ENCODE measurements around the gene TRPM7. TPM values are rescaled to one million over a fixed set of nuclear protein-coding genes. Genes with fewer than 3 reads are reported as not detected.

The TRPM7 gene
- total and polyA plus RNA-seq, 7 experiments from 2014 or later: 14.3 to 62.3 (median 36.5) TPM

GRCh38 chr15:50670115-50670514, 16.5 kb downstream of the TRPM7 start:
- Histone ChIP-seq H3K4me1 (ENCODE audit: control insufficient read depth in 2 of 2, insufficient read depth in 2 of 2, low read length in 2 of 2) (peaks cover 0 to under 1% of the 10 kb centered on the region in 2 donors), H3K9me3 (ENCODE audit: control insufficient read depth in 2 of 3, low read length in 3 of 3) (no peaks in the 10 kb centered on the region), H3K4me3 (ENCODE audit: low read length) (no peak overlapping the region), H3K27ac (ENCODE audit: low read depth, low read length) (no peak overlapping the region), H3K27me3 (ENCODE audit: control insufficient read depth in 2 of 2, insufficient read depth in 2 of 2, low read length in 2 of 2) (no peaks in the 10 kb centered on the region), H3K36me3 (ENCODE audit: control insufficient read depth in 2 of 3, insufficient read depth in 3 of 3, low read length in 3 of 3) (peaks cover 0 to 3% (median 0%) of the 10 kb centered on the region in 3 experiments)
- POLR2A ChIA-PET: no interaction called here
- Mint-ChIP-seq H3K9me3 (no peaks in the 10 kb centered on the region), H3K4me1 (peaks cover 17 to 47% (median 37%) of the 10 kb centered on the region in 7 donors), H3K4me3 (no peak overlapping the region), H3K27ac (peak overlapping the region in 1 of 9 donors; percentile 21), H3K27me3 (no peaks in the 10 kb centered on the region), H3K36me3 (peaks cover 0 to 7% (median 4%) of the 10 kb centered on the region in 5 donors)
- CTCF ChIA-PET: no interaction called here
- no peak for DNase-seq
- ATAC-seq: no peak
- intact Hi-C loops (cut with micrococcal nuclease): no loop called here

GRCh38 chr15:50669611-50670010, 17.0 kb downstream of the TRPM7 start:
- ChIA-PET POLR2A (no interaction called here), CTCF (no interaction called here)
- Histone ChIP-seq H3K27ac (ENCODE audit: low read depth, low read length) (no peak overlapping the region), H3K4me1 (ENCODE audit: control insufficient read depth in 2 of 2, insufficient read depth in 2 of 2, low read length in 2 of 2) (no peaks in the 10 kb centered on the region), H3K36me3 (ENCODE audit: control insufficient read depth in 2 of 3, insufficient read depth in 3 of 3, low read length in 3 of 3) (peaks cover 0 to 3% (median 0%) of the 10 kb centered on the region in 3 experiments), H3K27me3 (ENCODE audit: control insufficient read depth in 2 of 2, insufficient read depth in 2 of 2, low read length in 2 of 2) (no peaks in the 10 kb centered on the region), H3K4me3 (ENCODE audit: low read length) (no peak overlapping the region), H3K9me3 (ENCODE audit: control insufficient read depth in 2 of 3, low read length in 3 of 3) (no peaks in the 10 kb centered on the region)
- no peak overlapping the region for H3K4me3 Mint-ChIP-seq
- H3K27ac Mint-ChIP-seq: peak overlapping the region in 1 of 9 donors; percentile 21
- intact Hi-C loops (cut with micrococcal nuclease): loop anchor here in 1 of 2 donors (10.0 kb wide), 1 partner anchor 55 kb away; no protein-coding TSS in a partner anchor
- DNase-seq: no peak
- no peaks in the 10 kb centered on the region for H3K27me3 Mint-ChIP-seq
- no peaks in the 10 kb centered on the region for H3K9me3 Mint-ChIP-seq
- H3K36me3 Mint-ChIP-seq: peaks cover 0 to 7% (median 4%) of the 10 kb centered on the region in 5 donors
- peaks cover 14 to 47% (median 37%) of the 10 kb centered on the region in 7 donors for H3K4me1 Mint-ChIP-seq
- no peak for ATAC-seq

GRCh38 chr15:50665938-50666337, 20.7 kb downstream of the TRPM7 start:
- POLR2A ChIA-PET: no interaction called here
- Histone ChIP-seq H3K4me1 (ENCODE audit: control insufficient read depth in 2 of 2, insufficient read depth in 2 of 2, low read length in 2 of 2) (no peaks in the 10 kb centered on the region), H3K27ac (ENCODE audit: low read depth, low read length) (peak overlapping the region; percentile 14), H3K9me3 (ENCODE audit: control insufficient read depth in 2 of 3, low read length in 3 of 3) (no peaks in the 10 kb centered on the region), H3K36me3 (ENCODE audit: control insufficient read depth in 2 of 3, insufficient read depth in 3 of 3, low read length in 3 of 3) (peaks cover 0 to 11% (median 0%) of the 10 kb centered on the region in 3 experiments), H3K27me3 (ENCODE audit: control insufficient read depth in 2 of 2, insufficient read depth in 2 of 2, low read length in 2 of 2) (no peaks in the 10 kb centered on the region), H3K4me3 (ENCODE audit: low read length) (no peak overlapping the region)
- no peak for ATAC-seq
- DNase-seq: no peak
- Mint-ChIP-seq H3K9me3 (no peaks in the 10 kb centered on the region), H3K36me3 (peaks cover 0 to 14% (median 4%) of the 10 kb centered on the region in 5 donors), H3K4me1 (peaks cover 11 to 38% (median 26%) of the 10 kb centered on the region in 7 donors), H3K27ac (peak overlapping the region in 2 of 9 donors; percentile 43 to 76), H3K4me3 (peak overlapping the region in 1 of 10 donors; percentile 29), H3K27me3 (no peaks in the 10 kb centered on the region)
- intact Hi-C loops (cut with micrococcal nuclease): loop anchor here in 1 of 2 donors (10.0 kb wide), 1 partner anchor 59 kb away; no protein-coding TSS in a partner anchor
- CTCF ChIA-PET: no interaction called here

- intact Hi-C loops (cut with micrococcal nuclease): no loop called here
Measured at GRCh38 chr15:50655555-50655954, 31.0 kb downstream of the TRPM7 start.

GRCh38 chr15:50653156-50653743, 33.3 kb downstream of the TRPM7 start:
- peak overlapping the region in 5 of 9 donors; percentile 9 to 77 (median 36) for H3K27ac Mint-ChIP-seq
- H3K4me1 Mint-ChIP-seq: peaks cover 4 to 16% (median 9%) of the 10 kb centered on the region in 7 donors
- POLR2A ChIA-PET: no interaction called here
- Histone ChIP-seq H3K27me3 (ENCODE audit: control insufficient read depth in 2 of 2, insufficient read depth in 2 of 2, low read length in 2 of 2) (no peaks in the 10 kb centered on the region), H3K4me3 (ENCODE audit: low read length) (no peak overlapping the region), H3K9me3 (ENCODE audit: control insufficient read depth in 2 of 3, low read length in 3 of 3) (no peaks in the 10 kb centered on the region), H3K4me1 (ENCODE audit: control insufficient read depth in 2 of 2, insufficient read depth in 2 of 2, low read length in 2 of 2) (no peaks in the 10 kb centered on the region), H3K27ac (ENCODE audit: low read depth, low read length) (no peak overlapping the region), H3K36me3 (ENCODE audit: control insufficient read depth in 2 of 3, insufficient read depth in 3 of 3, low read length in 3 of 3) (peaks cover 5 to 52% (median 9%) of the 10 kb centered on the region in 3 experiments)
- CTCF ChIA-PET: interaction anchor here (0.6 to 1.0 kb wide), 2 partner anchors 48 to 62 kb away, joined by 3 to 6 read pairs; no protein-coding TSS in a partner anchor
- H3K27me3 Mint-ChIP-seq: no peaks in the 10 kb centered on the region
- peaks cover 17 to 42% (median 19%) of the 10 kb centered on the region in 5 donors for H3K36me3 Mint-ChIP-seq
- intact Hi-C loops (cut with micrococcal nuclease): no loop called here
- no peak overlapping the region for H3K4me3 Mint-ChIP-seq
- ATAC-seq (no peak), DNase-seq (no peak)
- H3K9me3 Mint-ChIP-seq: no peaks in the 10 kb centered on the region

More at GRCh38 chr15:50655555-50655954, 31.0 kb downstream of the TRPM7 start:
- ChIA-PET CTCF (no interaction called here), POLR2A (no interaction called here)
- Mint-ChIP-seq H3K36me3 (peaks cover 17 to 36% (median 19%) of the 10 kb centered on the region in 5 donors), H3K4me3 (no peak overlapping the region), H3K27me3 (no peaks in the 10 kb centered on the region), H3K4me1 (peaks cover 4 to 18% (median 9%) of the 10 kb centered on the region in 7 donors), H3K27ac (no peak overlapping the region), H3K9me3 (no peaks in the 10 kb centered on the region)
- ATAC-seq: no peak
- Histone ChIP-seq H3K27me3 (ENCODE audit: control insufficient read depth in 2 of 2, insufficient read depth in 2 of 2, low read length in 2 of 2) (peaks cover 0 to under 1% of the 10 kb centered on the region in 2 donors), H3K4me1 (ENCODE audit: control insufficient read depth in 2 of 2, insufficient read depth in 2 of 2, low read length in 2 of 2) (no peaks in the 10 kb centered on the region), H3K36me3 (ENCODE audit: control insufficient read depth in 2 of 3, insufficient read depth in 3 of 3, low read length in 3 of 3) (peaks cover 0 to 57% (median 6%) of the 10 kb centered on the region in 3 experiments), H3K27ac (ENCODE audit: low read depth, low read length) (no peak overlapping the region), H3K9me3 (ENCODE audit: control insufficient read depth in 2 of 3, low read length in 3 of 3) (no peaks in the 10 kb centered on the region), H3K4me3 (ENCODE audit: low read length) (no peak overlapping the region)
- DNase-seq: no peak

- peak overlapping the region in 4 of 9 donors; percentile 32 to 77 (median 54) for H3K27ac Mint-ChIP-seq
- H3K4me1 Mint-ChIP-seq: peaks cover 4 to 16% (median 9%) of the 10 kb centered on the region in 7 donors
- POLR2A ChIA-PET: no interaction called here
- H3K9me3 Mint-ChIP-seq: no peaks in the 10 kb centered on the region
- no peak for DNase-seq
- no peaks in the 10 kb centered on the region for H3K27me3 ChIP-seq (ENCODE audit: control insufficient read depth in 2 of 2, insufficient read depth in 2 of 2, low read length in 2 of 2)
- H3K4me1 ChIP-seq (ENCODE audit: control insufficient read depth in 2 of 2, insufficient read depth in 2 of 2, low read length in 2 of 2): no peaks in the 10 kb centered on the region
- intact Hi-C loops (cut with micrococcal nuclease): no loop called here
- H3K4me3 Mint-ChIP-seq: no peak overlapping the region
- H3K36me3 Mint-ChIP-seq: peaks cover 17 to 42% (median 19%) of the 10 kb centered on the region in 5 donors
- peaks cover 5 to 53% (median 9%) of the 10 kb centered on the region in 3 experiments for H3K36me3 ChIP-seq (ENCODE audit: control insufficient read depth in 2 of 3, insufficient read depth in 3 of 3, low read length in 3 of 3)
- no peak overlapping the region for H3K27ac ChIP-seq (ENCODE audit: low read depth, low read length)
- H3K4me3 ChIP-seq (ENCODE audit: low read length): no peak overlapping the region
- CTCF ChIA-PET: no interaction called here
- ATAC-seq: no peak
- no peaks in the 10 kb centered on the region for H3K27me3 Mint-ChIP-seq
- H3K9me3 ChIP-seq (ENCODE audit: control insufficient read depth in 2 of 3, low read length in 3 of 3): no peaks in the 10 kb centered on the region
Measured at GRCh38 chr15:50652671-50653070, 33.9 kb downstream of the TRPM7 start.
